ENCODE data around the gene NLGN2.

DNA sequence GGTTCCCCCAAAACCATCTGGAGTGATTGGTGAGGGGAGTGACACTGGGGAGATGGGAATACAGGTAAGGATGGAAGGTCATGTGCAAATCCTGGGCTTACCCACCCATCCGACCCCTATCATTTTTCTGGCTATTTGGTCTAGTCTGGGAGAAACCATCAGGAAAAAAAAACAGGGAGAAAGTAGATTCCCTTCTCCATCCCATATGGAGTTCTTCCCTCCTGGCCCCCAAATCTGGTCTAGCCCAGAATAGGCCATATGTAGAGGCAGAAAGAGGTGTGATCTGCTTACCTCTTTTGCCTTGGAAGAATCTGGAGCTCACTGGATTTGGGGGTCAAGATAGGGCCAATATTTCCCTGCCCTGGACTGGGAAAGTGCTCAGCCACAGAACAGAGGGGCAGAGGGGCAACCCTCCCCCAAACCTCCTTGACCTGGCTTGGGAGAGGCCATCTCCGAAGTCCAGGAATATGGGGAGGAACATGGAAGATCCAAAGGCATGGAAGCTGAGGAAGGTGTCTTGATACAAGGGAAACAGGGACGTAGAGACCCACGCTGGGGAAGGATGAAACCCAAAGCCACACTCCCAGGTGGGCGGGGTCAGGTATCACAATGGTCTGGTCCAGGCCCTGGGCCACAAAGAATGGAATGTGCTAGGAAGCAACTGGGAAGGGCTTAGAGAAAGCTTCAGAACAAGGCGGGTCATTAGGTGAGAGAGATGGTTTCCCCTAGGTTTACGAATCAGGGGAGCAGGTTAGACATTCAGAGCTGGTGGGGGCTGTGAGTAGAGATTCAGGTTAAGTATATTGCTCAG lies 53.4 kb downstream of the NLGN2 start:
- no peak for TF ChIP-seq POLR2A (IDR thresholded peaks at IDR 0.05; ENCODE audit: low read depth, low read length)
- TF ChIP-seq POLR2AphosphoS5 (IDR thresholded peaks at IDR 0.05; ENCODE audit: low read depth, low read length), result no peak
